Panc1 (cell line): Measurements from ENCODE around the gene FXR1. TPM values are rescaled to one million over a fixed set of nuclear protein-coding genes. Genes with fewer than 3 reads are reported as not detected.

ENCODE experiments used
- ATAC-seq: fragments of 200-7000 bp; cut with Tn5 transposase; 2 replicates; pipeline ENCODE4 v1.9.1; 2020; ENCODE audit warnings: mild to moderate bottlenecking, moderate library complexity
- BruUV-seq: library from RNA; stranded (reverse); fragments of 400-500 nt; replicated peaks from 2 replicates; lab custom pipeline; 2021; lab: Mats Ljungman, UMichigan
- CTCF ChIA-PET: fragments of 300-600 bp; sonication (Branson Sonifier 250); formaldehyde crosslinking; loops from one replicate; lab custom pipeline; 2022; ENCODE audit warnings: antibody characterized with exemption; lab: Charles Lee
- POLR2A ChIA-PET: fragments of 300-600 bp; sonication (Branson Sonifier 250); formaldehyde crosslinking; loops from one replicate; lab custom pipeline; 2022; ENCODE audit warnings: antibody characterized with exemption; lab: Charles Lee
- DNase-seq: peaks from one replicate; pipeline ENCODE4 v3.0.0-alpha.2; 2010; ENCODE audit warnings: low read depth, low spot score
- H3K27ac ChIP-seq: 2 replicates; pipeline ENCODE4 v1.5.1; 2011; ENCODE audit warnings: mild to moderate bottlenecking, low read length, inconsistent platforms
- H3K27me3 ChIP-seq: fragments of 200-500 bp; sonication (Bioruptor generic); 2 replicates; pipeline ENCODE4 v1.6.0; 2014; ENCODE audit warnings: low read length, inconsistent platforms; ENCODE audit not compliant: control insufficient read depth, insufficient read depth
- H3K36me3 ChIP-seq: fragments of 200-500 bp; sonication (Bioruptor generic); 2 replicates; pipeline ENCODE4 v1.5.1; 2014; ENCODE audit warnings: inconsistent platforms, mild to moderate bottlenecking, low read length, moderate library complexity; ENCODE audit not compliant: control insufficient read depth, insufficient read depth
- H3K4me1 ChIP-seq: 2 replicates; pipeline ENCODE4 v1.5.1; 2011; ENCODE audit warnings: inconsistent platforms, mild to moderate bottlenecking, low read length, moderate library complexity; ENCODE audit not compliant: control insufficient read depth, insufficient read depth
- H3K4me3 ChIP-seq, 2 experiments: 2 replicates each; pipeline ENCODE4 v1.5.1; 2011 to 2012; ENCODE audit warnings: low read depth in 2 of 2, low read length in 2 of 2, mild to moderate bottlenecking in 2 of 2, inconsistent platforms in 1 of 2, moderate library complexity in 1 of 2
- H3K9me3 ChIP-seq: fragments of 200-500 bp; sonication (Bioruptor generic); 2 replicates; pipeline ENCODE4 v1.5.1; 2014; ENCODE audit warnings: low read depth, mild to moderate bottlenecking, inconsistent platforms, low read length, moderate library complexity; ENCODE audit not compliant: control insufficient read depth, insufficient read depth
- POLR2AphosphoS5 ChIP-seq: IDR thresholded peaks from 2 replicates; pipeline ENCODE4 v1.6.1; 2012; ENCODE audit warnings: mild to moderate bottlenecking, low read depth, low read length, moderate library complexity
- SIN3A ChIP-seq: IDR thresholded peaks from 2 replicates; pipeline ENCODE4 v1.6.1; 2012; ENCODE audit warnings: low read depth, mild to moderate bottlenecking, low read length, moderate library complexity, borderline replicate concordance; ENCODE audit not compliant: insufficient read depth
- TCF7L2 ChIP-seq: IDR thresholded peaks from 2 replicates; pipeline ENCODE4 v1.6.1; 2011; ENCODE audit warnings: mild to moderate bottlenecking, low read depth, low read length, inconsistent platforms
- in situ Hi-C: cut with HindIII; loops from 2 replicates; pipeline ENCODE4 v1.10.0; 2016; ENCODE audit warnings: low sequenced_read_pairs, low pct_unique_long_range_greater_than_20kb
- intact Hi-C: fragments of 100-400 bp; cut with micrococcal nuclease; formaldehyde crosslinking; loops from one replicate; pipeline ENCODE4 v1.10.0; 2022; ENCODE audit not compliant: unreplicated experiment
- total RNA-seq: library from RNA; stranded (reverse); gene quantifications from one replicate; pipeline ENCODE4 v1.2.1, GENCODE V29; 2021; ENCODE audit not compliant: unreplicated experiment
- TF ChIP-seq, protein P1 (sequence below): fragments of 450-650 bp; IDR thresholded peaks from 2 replicates; pipeline ENCODE4 v1.5.1; 2017; ENCODE audit warnings: mild to moderate bottlenecking
- TF ChIP-seq, protein P2 (sequence below), 2 experiments: IDR thresholded peaks; 2 replicates each; pipeline ENCODE4 v1.6.1; 2011 to 2012; ENCODE audit warnings: low read depth in 2 of 2, control low read depth in 1 of 2, low read length in 1 of 2, mild to moderate bottlenecking in 1 of 2, moderate library complexity in 1 of 2; ENCODE audit not compliant: insufficient read depth in 1 of 2

The FXR1 gene
- total RNA-seq, 1 experiment from 2014 or later, result 180 TPM

DNA sequence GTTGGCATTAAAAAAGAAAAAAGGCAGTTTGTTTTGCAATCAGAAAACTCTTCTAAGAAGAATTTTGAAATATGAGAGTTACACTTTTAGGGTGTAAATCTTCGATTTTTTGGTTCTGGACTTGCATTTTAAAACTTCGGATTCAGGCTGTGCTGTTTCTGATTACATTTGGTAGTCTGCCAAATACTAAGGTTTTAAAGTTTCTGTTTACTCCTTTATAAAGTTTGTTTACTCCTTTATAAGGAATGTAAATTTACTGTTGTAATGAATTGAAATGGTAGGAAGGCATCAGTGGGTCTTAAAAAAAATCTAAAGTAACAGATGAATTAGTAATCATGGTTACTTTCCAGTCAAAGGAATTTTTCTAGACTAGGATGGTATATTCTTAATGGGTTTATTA, 14.1 kb downstream of the FXR1 start:
- Histone ChIP-seq H3K9me3 (0 out of 2 replicates have a peak, but pooled peaks cover 3% of the 10 kb centered on the region), H3K27ac (no peak overlapping the region), H3K36me3 (no peaks in the 10 kb centered on the region), H3K4me1 (peaks cover 27% of the 10 kb centered on the region; the same call in 1 of the 2 replicates), H3K4me3 (no peak overlapping the region), H3K27me3 (no peaks in the 10 kb centered on the region)
- no TSS peak for BruUV-seq
- in situ Hi-C loops, result no loop called here
- TF ChIP-seq POLR2AphosphoS5, result no peak
- no peak for TF ChIP-seq SIN3A
- no peak for TF ChIP-seq TCF7L2
- TF ChIP-seq, protein P1, sequence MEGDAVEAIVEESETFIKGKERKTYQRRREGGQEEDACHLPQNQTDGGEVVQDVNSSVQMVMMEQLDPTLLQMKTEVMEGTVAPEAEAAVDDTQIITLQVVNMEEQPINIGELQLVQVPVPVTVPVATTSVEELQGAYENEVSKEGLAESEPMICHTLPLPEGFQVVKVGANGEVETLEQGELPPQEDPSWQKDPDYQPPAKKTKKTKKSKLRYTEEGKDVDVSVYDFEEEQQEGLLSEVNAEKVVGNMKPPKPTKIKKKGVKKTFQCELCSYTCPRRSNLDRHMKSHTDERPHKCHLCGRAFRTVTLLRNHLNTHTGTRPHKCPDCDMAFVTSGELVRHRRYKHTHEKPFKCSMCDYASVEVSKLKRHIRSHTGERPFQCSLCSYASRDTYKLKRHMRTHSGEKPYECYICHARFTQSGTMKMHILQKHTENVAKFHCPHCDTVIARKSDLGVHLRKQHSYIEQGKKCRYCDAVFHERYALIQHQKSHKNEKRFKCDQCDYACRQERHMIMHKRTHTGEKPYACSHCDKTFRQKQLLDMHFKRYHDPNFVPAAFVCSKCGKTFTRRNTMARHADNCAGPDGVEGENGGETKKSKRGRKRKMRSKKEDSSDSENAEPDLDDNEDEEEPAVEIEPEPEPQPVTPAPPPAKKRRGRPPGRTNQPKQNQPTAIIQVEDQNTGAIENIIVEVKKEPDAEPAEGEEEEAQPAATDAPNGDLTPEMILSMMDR, result no peak
- TF ChIP-seq, protein P2, sequence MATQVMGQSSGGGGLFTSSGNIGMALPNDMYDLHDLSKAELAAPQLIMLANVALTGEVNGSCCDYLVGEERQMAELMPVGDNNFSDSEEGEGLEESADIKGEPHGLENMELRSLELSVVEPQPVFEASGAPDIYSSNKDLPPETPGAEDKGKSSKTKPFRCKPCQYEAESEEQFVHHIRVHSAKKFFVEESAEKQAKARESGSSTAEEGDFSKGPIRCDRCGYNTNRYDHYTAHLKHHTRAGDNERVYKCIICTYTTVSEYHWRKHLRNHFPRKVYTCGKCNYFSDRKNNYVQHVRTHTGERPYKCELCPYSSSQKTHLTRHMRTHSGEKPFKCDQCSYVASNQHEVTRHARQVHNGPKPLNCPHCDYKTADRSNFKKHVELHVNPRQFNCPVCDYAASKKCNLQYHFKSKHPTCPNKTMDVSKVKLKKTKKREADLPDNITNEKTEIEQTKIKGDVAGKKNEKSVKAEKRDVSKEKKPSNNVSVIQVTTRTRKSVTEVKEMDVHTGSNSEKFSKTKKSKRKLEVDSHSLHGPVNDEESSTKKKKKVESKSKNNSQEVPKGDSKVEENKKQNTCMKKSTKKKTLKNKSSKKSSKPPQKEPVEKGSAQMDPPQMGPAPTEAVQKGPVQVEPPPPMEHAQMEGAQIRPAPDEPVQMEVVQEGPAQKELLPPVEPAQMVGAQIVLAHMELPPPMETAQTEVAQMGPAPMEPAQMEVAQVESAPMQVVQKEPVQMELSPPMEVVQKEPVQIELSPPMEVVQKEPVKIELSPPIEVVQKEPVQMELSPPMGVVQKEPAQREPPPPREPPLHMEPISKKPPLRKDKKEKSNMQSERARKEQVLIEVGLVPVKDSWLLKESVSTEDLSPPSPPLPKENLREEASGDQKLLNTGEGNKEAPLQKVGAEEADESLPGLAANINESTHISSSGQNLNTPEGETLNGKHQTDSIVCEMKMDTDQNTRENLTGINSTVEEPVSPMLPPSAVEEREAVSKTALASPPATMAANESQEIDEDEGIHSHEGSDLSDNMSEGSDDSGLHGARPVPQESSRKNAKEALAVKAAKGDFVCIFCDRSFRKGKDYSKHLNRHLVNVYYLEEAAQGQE (IDR thresholded peaks at IDR 0.05; ENCODE audit: insufficient read depth in 1 of 2, low read depth in 2 of 2, low read length in 1 of 2), result no peak
- intact Hi-C loops, result no loop called here
- no peak for DNase-seq
- no peak for ATAC-seq
- CTCF ChIA-PET, result no interaction called here
- POLR2A ChIA-PET, result no interaction called here

DNA sequence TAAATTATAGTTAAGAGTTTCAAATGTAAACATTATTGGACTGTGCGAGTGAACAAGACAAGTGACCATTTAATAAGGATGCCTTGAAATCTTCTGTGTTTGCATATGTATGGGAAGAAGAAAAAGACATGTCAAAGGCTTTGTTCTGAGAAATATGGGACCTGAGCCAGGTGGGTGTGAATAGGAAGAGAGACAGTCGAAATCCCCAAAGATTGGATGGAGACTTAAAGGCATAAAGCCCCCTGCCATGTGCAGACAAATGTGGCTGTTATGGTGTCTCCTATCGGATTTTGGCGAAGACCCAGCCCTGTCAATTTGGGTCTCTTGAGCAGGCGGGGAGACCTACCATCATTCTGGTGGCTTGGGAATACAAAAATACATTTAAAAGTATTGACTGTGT, 16.9 kb downstream of the FXR1 start:
- ATAC-seq, result no peak
- Histone ChIP-seq H3K27ac (no peak overlapping the region), H3K4me3 (no peak overlapping the region), H3K27me3 (no peaks in the 10 kb centered on the region), H3K36me3 (0 out of 2 replicates have a peak, but pooled peaks cover 2% of the 10 kb centered on the region), H3K9me3 (0 out of 2 replicates have a peak, but pooled peaks cover 3% of the 10 kb centered on the region), H3K4me1 (peaks cover 21% of the 10 kb centered on the region; the same call in 1 of the 2 replicates)
- in situ Hi-C loops (no loop called here), intact Hi-C loops (no loop called here)
- ChIA-PET POLR2A (no interaction called here), CTCF (no interaction called here)
- DNase-seq, result no peak
- BruUV-seq, result no TSS peak
- no peak for TF ChIP-seq POLR2AphosphoS5
- no peak for TF ChIP-seq TCF7L2
- TF ChIP-seq, protein P1, result no peak
- TF ChIP-seq, protein P2 (IDR thresholded peaks at IDR 0.05; ENCODE audit: insufficient read depth in 1 of 2, low read depth in 2 of 2, low read length in 1 of 2), result no peak
- TF ChIP-seq SIN3A, result no peak
